Measurements from ENCODE around the gene FBP2.

The FBP2 gene

GRCh38 chr9:94526271-94526670 lies 67.4 kb downstream of the FBP2 start:
- no peak overlapping the region for H3K4me3 ChIP-seq (ENCODE audit: low read length)
- H3K9me3 ChIP-seq (replicated peaks; ENCODE audit: low read length) = no peaks in the 10 kb centered on the region
- no peak overlapping the region for H3K9ac ChIP-seq (ENCODE audit: low read depth, low read length)
- H3K36me3 ChIP-seq (ENCODE audit: insufficient read depth, low read length) = no peaks in the 10 kb centered on the region
- H3K4me1 ChIP-seq (ENCODE audit: control insufficient read depth, insufficient read depth, low read length) = no peaks in the 10 kb centered on the region
- peaks cover 6% of the 10 kb centered on the region for H3K27me3 ChIP-seq (ENCODE audit: control insufficient read depth, insufficient read depth, low read length)
- H3K4me2 ChIP-seq (ENCODE audit: low read length) = no peak overlapping the region

GRCh38 chr9:94525396-94526035 lies 68.1 kb downstream of the FBP2 start:
- Histone ChIP-seq H3K4me2 (ENCODE audit: low read length) (no peak overlapping the region), H3K27me3 (ENCODE audit: control insufficient read depth, insufficient read depth, low read length) (peaks cover 6% of the 10 kb centered on the region), H3K36me3 (ENCODE audit: insufficient read depth, low read length) (no peaks in the 10 kb centered on the region), H3K4me1 (ENCODE audit: control insufficient read depth, insufficient read depth, low read length) (no peaks in the 10 kb centered on the region), H3K4me3 (ENCODE audit: low read length) (no peak overlapping the region), H3K9ac (ENCODE audit: low read depth, low read length) (no peak overlapping the region), H3K9me3 (replicated peaks; ENCODE audit: low read length) (no peaks in the 10 kb centered on the region)

DNA sequence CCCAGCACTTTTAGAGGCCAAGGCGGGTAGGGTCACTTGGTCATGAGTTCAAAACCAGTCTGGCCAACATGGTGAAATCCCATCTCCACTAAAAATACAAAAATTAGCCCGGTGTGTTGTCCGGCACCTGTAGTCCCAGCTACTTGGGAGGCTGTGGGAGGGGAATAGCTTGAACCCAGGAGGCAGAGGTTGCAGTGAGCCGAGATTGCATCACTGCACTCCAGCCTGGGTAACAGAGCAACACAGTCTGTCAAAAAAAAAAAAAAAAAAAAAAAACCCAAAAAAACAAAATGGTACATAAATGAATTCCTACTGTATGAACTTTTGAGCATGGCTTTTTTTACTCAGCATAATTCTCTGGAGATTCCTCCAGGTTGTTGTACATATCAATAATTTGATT lies 76.4 kb downstream of the FBP2 start:
- no peak overlapping the region for H3K4me3 ChIP-seq (ENCODE audit: low read length)
- H3K4me2 ChIP-seq (ENCODE audit: low read length) = no peak overlapping the region
- H3K27me3 ChIP-seq (ENCODE audit: control insufficient read depth, insufficient read depth, low read length) = peaks cover under 1% of the 10 kb centered on the region
- H3K4me1 ChIP-seq (ENCODE audit: control insufficient read depth, insufficient read depth, low read length) = no peaks in the 10 kb centered on the region
- H3K9me3 ChIP-seq (replicated peaks; ENCODE audit: low read length) = no peaks in the 10 kb centered on the region
- H3K36me3 ChIP-seq (ENCODE audit: insufficient read depth, low read length) = no peaks in the 10 kb centered on the region
- H3K9ac ChIP-seq (ENCODE audit: low read depth, low read length) = no peak overlapping the region

DNA sequence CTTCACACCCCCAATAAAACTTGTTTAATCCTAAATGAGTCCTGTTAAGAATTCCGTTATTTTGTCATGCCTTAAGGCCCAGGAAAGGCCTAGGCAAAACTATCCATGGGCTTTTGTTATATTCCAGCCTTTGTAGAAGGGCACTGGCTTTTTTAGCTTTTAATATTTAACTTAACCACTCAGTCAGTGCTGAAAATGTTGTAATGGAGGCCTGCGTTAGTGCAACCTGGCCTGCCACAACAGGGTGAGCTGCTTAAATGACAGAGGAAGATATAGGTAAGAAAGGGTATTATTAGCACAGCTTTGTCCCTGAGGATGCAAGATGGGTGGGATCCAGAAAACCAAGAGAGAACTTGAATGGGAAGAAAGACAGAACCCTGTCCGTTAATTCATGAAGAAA lies 78.9 kb downstream of the FBP2 start:
- Histone ChIP-seq H3K9me3 (replicated peaks; ENCODE audit: low read length) (no peaks in the 10 kb centered on the region), H3K4me3 (ENCODE audit: low read length) (no peak overlapping the region), H3K9ac (ENCODE audit: low read depth, low read length) (no peak overlapping the region), H3K36me3 (ENCODE audit: insufficient read depth, low read length) (no peaks in the 10 kb centered on the region), H3K4me1 (ENCODE audit: control insufficient read depth, insufficient read depth, low read length) (no peaks in the 10 kb centered on the region), H3K27me3 (ENCODE audit: control insufficient read depth, insufficient read depth, low read length) (peaks cover 9% of the 10 kb centered on the region), H3K4me2 (ENCODE audit: low read length) (no peak overlapping the region)

GRCh38 chr9:94511955-94512265 lies 81.7 kb downstream of the FBP2 start:
- no peaks in the 10 kb centered on the region for H3K36me3 ChIP-seq (ENCODE audit: insufficient read depth, low read length)
- peaks cover 9% of the 10 kb centered on the region for H3K27me3 ChIP-seq (ENCODE audit: control insufficient read depth, insufficient read depth, low read length)
- no peaks in the 10 kb centered on the region for H3K9me3 ChIP-seq (replicated peaks; ENCODE audit: low read length)
- H3K4me3 ChIP-seq (ENCODE audit: low read length) = no peak overlapping the region
- no peak overlapping the region for H3K9ac ChIP-seq (ENCODE audit: low read depth, low read length)
- H3K4me1 ChIP-seq (ENCODE audit: control insufficient read depth, insufficient read depth, low read length) = no peaks in the 10 kb centered on the region
- no peak overlapping the region for H3K4me2 ChIP-seq (ENCODE audit: low read length)

GRCh38 chr9:94511134-94511954 lies 82.3 kb downstream of the FBP2 start:
- H3K36me3 ChIP-seq (ENCODE audit: insufficient read depth, low read length) = no peaks in the 10 kb centered on the region
- H3K4me1 ChIP-seq (ENCODE audit: control insufficient read depth, insufficient read depth, low read length) = no peaks in the 10 kb centered on the region
- no peak overlapping the region for H3K4me2 ChIP-seq (ENCODE audit: low read length)
- H3K4me3 ChIP-seq (ENCODE audit: low read length) = no peak overlapping the region
- H3K27me3 ChIP-seq (ENCODE audit: control insufficient read depth, insufficient read depth, low read length) = peaks cover 9% of the 10 kb centered on the region
- no peaks in the 10 kb centered on the region for H3K9me3 ChIP-seq (replicated peaks; ENCODE audit: low read length)
- no peak overlapping the region for H3K9ac ChIP-seq (ENCODE audit: low read depth, low read length)
